RWPE1 (cell line): ENCODE data around the gene PALLD.
A peak's percentile ranks its signal among the peaks of the same experiment; 100 is the strongest.

Experiments
- CTCF ChIA-PET: fragments of 350-600 bp; sonication (Branson Sonifier 250); formaldehyde crosslinking; extraction: SDS; loops from one replicate; lab custom pipeline; 2021; lab: Yijun Ruan, JAX
- POLR2A ChIA-PET: fragments of 400-600 bp; formaldehyde crosslinking; extraction: SDS; loops from one replicate; lab custom pipeline; 2020; ENCODE audit warnings: antibody characterized with exemption; ENCODE audit not compliant: low non-redundant PET; lab: Yijun Ruan, JAX
- DNase-seq: peaks from one replicate; pipeline ENCODE4 v3.0.0; 2012; ENCODE audit warnings: low spot score
- H3K27ac ChIP-seq: fragments of 450-650 bp; 2 replicates; pipeline ENCODE4 v1.5.1; 2017
- CTCF ChIP-seq: fragments of 450-650 bp; conservative IDR thresholded peaks from 2 replicates; pipeline ENCODE4 v1.5.1; 2017; ENCODE audit warnings: low read depth, mild to moderate bottlenecking

PALLD gene

GRCh38 chr4:168527560-168527959 lies 30.7 kb downstream of the PALLD start:
- TF ChIP-seq CTCF: no peak
- no peak overlapping the region for H3K27ac ChIP-seq
- ChIA-PET POLR2A (no interaction called here), CTCF (no interaction called here)
- no peak for DNase-seq

GRCh38 chr4:168528131-168528949 lies 31.5 kb downstream of the PALLD start:
- peak; percentile 15 for DNase-seq
- TF ChIP-seq CTCF: no peak
- ChIA-PET POLR2A (no interaction called here), CTCF (no interaction called here)
- no peak overlapping the region for H3K27ac ChIP-seq

- POLR2A ChIA-PET: no interaction called here
- DNase-seq: no peak
- CTCF ChIA-PET: no interaction called here
- no peak for TF ChIP-seq CTCF
- H3K27ac ChIP-seq: no peak overlapping the region
These were observed 32.4 kb downstream of the PALLD start for GRCh38 chr4:168529257-168529656.

- no peak for DNase-seq
- H3K27ac ChIP-seq: no peak overlapping the region
- ChIA-PET CTCF (interaction anchor here (0.7 to 1.3 kb wide), 2 partner anchors 230 to 1035 kb away, joined by 3 to 5 read pairs; no protein-coding TSS in a partner anchor), POLR2A (no interaction called here)
- no peak for TF ChIP-seq CTCF
These were observed 34.5 kb downstream of the PALLD start for GRCh38 chr4:168531305-168531704.

GRCh38 chr4:168534535-168534934 lies 37.7 kb downstream of the PALLD start:
- ChIA-PET CTCF (interaction anchor here (0.6 kb wide), 2 partner anchors 8 to 74 kb away, joined by 4 read pairs; no protein-coding TSS in a partner anchor), POLR2A (no interaction called here)
- H3K27ac ChIP-seq: no peak overlapping the region
- no peak for DNase-seq
- no peak for TF ChIP-seq CTCF

GRCh38 chr4:168535689-168536088 lies 38.8 kb downstream of the PALLD start:
- POLR2A ChIA-PET: no interaction called here
- no peak for DNase-seq
- H3K27ac ChIP-seq: no peak overlapping the region
- CTCF ChIA-PET: no interaction called here
- TF ChIP-seq CTCF: no peak
